ENCODE results near the gene KSR1.
"Not testable (repeated sequence)": the region's sequence is repeated elsewhere in the genome, so short reads cannot be mapped to it uniquely, and the experiment has no call there.

KSR1 gene

DNA sequence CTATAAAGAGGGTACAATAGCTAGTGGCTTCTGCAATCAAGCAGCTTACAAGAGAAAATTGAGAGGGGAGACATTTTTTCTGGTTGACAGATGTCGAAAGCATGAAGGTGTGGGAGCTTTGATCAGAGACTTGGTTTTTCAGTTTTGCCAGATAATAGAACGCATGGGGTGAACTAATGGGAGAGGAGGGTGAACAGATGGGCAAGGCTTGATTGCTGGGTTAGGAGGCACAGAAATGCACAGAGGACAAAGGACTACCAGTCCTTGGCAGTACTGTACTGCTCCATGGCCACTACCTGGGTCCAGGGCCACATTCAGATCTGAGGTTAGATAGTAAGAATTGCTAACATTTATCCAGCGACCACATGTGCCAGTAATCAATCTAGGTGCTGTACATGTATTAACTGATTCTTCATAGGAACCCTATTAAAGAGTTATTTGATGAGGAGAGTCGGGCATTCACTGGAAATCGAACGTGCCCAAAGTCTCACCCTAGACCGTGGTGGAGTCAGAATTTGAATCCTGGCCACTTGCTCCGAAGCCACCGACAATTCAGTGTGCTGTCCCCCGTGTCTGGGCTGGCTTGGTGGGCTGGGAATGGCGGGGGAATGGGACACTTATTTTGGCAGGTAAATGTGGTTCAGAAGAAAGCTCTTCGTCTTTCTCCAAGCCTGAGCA, 873 bp upstream of the KSR1 start:
- FAIRE-seq = no peak

GRCh38 chr17:27456681-27457359, 572 bp downstream of the KSR1 start:
- FAIRE-seq = no peak

DNA sequence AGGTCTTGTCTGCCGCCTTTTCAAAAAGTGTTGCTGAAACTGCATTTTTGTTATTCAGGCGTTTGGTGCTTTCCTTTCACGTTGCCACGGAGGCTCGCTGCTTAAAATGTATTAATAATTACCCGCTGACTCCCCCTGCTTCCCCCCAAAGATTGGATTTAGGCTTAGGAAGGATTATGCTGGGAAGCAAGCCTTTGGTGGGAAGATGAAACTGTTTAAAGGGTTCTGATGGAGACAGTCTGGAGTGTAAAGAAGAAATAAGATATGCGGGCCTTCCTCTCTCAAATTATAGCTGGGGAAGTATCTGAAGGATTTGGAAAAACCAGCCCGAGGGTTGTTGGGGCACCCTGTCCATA, 1.1 kb downstream of the KSR1 start:
- no peak for FAIRE-seq

GRCh38 chr17:27457731-27458523, 1.7 kb downstream of the KSR1 start:
- FAIRE-seq = no peak

- no peak for FAIRE-seq
These were observed 2.3 kb downstream of the KSR1 start for GRCh38 chr17:27458524-27458908.

GRCh38 chr17:27459433-27459832, 3.2 kb downstream of the KSR1 start:
- FAIRE-seq = no peak

DNA sequence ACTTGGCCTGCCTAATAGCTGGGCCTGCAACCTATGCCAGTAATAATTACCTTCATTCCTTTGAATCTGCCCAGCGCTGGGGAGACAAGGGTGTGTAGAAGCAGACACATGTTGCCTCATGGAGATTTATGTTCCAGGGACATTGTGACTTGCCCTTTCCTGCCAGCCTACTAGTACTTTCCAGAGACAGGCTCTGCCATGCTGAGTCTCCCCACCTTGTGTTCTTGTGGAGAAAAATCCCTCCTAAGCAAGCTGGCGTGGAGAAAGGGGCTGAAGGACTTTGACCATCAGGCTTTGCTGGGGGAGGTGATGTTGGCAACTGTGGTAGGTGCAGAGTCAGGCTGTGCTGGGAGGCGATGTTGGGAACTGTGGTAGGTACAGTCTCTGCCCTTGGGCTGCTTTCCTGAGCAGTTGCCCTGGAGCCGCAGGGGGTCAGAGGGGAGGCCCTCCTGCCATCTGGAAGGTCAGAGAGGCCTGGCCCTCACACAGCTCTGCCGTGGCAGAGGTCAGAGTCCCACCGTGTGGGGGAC, 4.0 kb downstream of the KSR1 start:
- FAIRE-seq = no peak

DNA sequence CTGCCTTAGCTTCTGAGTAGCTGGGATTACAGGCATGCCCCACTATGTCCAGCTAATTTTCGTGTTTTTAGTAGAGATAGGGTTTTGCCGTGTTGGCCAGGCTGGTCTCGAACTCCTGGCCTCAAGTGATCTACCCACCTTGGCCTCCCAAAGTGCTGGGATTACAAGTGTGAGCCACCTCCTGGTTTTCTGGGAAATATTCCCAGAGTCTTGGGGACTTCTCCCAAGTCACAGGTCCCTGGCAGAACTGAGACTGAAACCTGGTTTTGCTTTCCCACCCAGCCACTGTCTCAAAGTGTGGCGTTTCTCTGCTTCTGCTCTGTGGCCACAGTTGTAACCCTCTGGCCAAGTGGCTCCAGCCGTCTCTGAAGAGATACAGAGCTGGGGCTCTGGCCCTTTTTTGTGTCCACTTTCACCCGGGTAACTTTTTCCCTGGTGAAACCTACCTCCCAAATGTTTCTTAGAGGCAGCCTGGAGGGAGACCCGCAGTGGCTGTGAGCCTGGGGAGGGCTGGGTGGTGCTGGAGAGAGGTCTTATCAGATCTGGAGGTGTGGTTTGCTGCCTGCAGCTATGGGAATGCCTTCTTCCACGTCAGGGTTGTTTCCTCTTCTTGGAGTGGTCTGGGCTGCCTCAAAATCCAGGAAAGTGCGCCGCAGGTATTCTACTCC, 5.1 kb downstream of the KSR1 start:
- FAIRE-seq = no peak

DNA sequence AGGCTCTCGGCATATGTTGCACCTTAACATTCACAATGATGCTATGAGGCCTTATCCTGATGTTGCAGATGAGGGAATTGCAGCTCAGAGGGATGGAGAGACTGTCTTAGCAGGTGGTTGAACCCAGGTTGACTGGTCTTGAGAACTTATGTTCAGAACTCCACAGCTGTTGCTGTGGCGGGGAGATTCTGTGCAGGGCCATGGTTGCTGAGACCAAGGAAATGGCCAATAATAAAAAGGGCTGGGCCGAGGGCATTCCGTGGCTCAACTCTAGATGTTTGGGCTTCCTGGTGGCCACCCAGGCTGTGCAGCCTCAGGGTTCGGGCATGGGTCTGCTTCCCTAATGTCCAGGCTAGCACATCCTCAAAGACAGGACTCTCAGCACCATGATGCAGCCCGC, 5.9 kb downstream of the KSR1 start:
- FAIRE-seq = no peak

DNA sequence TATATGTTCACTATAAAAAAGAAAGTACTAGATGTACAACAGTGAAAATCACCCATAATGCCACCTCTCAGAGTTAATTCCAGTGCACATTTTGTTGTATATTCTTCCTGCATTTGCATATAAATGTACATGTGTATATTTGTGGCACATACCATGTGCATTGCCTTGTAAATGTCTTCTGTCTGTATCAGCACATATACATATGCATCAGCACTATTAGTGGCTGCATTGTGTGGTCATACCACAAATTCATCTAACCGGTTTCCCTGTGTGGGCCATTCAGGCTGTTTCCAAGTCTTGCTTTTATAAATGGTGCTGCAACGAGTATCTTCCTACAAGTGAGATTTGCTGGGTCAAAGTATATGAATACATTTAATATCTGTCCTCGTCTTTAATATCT, 6.5 kb downstream of the KSR1 start:
- no peak for FAIRE-seq

DNA sequence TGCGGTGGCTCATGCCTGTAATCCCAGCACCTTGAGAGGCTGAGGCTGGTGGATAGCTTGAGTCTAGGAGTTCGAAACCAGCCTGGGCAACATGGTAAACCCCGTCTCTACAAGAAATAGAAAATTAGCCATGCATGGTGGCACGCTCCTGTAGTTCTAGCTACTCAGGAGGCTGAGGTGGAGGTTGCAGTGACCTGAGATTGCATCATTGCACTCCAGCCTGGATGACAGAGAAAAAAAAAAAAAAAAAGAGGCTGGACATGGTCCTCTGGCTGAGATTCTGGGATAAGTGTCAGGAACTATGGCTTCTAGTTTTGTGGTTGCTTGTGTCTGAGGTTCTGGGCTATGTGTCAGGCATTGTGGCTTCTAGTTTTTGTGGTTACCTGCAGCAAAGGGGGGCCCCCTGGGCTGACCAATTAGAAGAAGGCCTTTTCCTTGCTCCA, 7.0 kb downstream of the KSR1 start:
- no peak for FAIRE-seq

DNA sequence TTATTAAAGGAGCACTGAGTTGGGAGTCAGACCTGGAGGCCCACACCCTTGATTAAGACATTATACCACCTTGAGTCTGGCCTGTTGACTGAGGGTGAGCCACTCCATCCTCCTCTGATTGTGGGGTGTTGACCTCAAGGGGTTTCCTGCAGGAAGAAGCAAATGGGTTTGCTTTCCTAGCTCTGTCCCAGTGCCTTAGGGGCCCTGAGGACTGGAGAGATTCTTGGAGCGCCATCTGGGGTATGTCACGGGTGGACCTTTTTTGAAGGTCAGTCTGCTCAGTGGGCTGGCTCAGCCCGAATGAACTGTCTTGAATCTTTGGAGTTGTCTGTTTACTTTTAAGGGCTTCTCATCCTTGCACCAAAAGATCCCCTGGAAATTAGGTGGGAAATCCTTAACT, 7.8 kb downstream of the KSR1 start:
- not testable (repeated sequence) for FAIRE-seq

- no peak for FAIRE-seq
These were observed 8.2 kb downstream of the KSR1 start for GRCh38 chr17:27464431-27464830.

- FAIRE-seq = not testable (repeated sequence)
These were observed 9.6 kb downstream of the KSR1 start for GRCh38 chr17:27465875-27466274.

DNA sequence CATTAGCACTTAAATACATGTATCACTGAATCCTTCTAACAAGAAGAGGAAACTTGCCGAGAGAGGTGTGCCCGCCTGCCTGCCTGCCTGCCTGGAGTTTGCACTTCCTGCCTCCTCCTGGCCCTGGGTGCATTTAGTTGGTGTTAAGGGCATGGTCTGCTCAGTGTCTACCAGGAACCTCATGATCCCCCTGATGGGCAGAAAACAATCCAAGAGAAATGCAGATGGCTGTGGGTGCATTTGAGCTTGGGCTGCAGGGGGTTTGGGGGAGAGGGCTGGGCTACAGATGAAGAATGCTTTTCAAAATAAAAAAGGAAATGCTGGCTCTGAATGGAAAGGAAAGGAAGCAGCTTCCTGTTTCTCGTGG, 10.1 kb downstream of the KSR1 start:
- no peak for FAIRE-seq

DNA sequence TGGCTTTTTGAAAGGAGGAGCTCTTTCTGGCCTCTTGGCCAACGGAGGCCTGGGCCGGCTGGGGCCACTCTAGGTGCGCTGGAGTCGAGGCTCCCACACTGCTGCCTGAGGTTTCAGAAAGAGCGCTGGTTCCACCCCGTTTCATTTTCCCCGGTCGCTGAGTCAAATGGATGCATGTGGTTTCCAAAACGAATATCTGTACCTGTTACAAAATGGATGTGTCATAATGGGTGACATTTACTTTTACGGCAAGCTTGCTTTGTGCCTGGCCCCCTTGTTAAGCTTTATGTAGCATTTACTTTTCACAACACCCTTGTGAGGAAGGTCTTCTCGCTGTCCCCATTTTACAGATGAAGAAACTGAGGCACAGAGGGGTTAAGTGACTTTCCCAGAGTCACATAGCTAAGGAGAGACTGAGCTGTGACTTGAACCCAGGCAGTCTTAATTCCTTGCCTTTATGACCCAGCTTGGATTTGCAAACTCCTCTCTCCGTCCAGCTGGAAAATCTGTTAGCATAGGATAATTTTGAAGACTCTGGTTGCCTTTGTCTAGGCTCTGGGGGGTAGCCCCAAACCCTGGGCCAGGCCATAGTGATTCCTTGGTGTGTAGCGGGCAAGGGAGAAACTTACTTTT, 10.6 kb downstream of the KSR1 start:
- FAIRE-seq = no peak

- FAIRE-seq = no peak
These were observed 13.0 kb downstream of the KSR1 start for GRCh38 chr17:27469256-27469655.

- no peak for FAIRE-seq
These were observed 15.3 kb downstream of the KSR1 start for GRCh38 chr17:27471321-27472269.

DNA sequence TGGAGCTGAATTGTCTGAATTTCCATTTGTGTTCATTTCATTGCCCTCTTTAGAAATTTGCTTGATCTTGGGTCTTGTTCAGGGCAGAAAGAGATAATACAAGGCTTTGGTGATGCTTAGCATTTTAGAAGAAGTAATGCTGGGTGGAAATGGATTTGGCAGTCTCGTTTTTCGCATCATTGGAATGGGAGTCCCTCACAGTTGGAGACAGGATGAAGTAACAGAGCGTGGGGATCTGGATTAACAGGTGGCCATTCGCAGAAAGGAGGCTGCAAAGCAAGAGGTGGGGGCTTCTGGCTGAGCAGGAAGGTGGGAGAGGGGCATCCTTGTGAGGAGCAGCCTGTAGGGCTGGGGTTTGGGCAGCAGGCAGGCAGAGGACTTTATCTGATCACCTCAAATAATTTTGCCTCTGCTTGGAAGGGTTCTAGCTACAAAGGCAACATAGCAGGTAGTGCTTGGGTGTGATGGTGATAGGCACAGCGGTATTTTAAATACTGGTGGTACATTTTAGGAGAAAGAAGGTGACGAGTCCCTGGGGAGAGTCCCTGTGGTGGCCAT, 17.0 kb downstream of the KSR1 start:
- FAIRE-seq = no peak

DNA sequence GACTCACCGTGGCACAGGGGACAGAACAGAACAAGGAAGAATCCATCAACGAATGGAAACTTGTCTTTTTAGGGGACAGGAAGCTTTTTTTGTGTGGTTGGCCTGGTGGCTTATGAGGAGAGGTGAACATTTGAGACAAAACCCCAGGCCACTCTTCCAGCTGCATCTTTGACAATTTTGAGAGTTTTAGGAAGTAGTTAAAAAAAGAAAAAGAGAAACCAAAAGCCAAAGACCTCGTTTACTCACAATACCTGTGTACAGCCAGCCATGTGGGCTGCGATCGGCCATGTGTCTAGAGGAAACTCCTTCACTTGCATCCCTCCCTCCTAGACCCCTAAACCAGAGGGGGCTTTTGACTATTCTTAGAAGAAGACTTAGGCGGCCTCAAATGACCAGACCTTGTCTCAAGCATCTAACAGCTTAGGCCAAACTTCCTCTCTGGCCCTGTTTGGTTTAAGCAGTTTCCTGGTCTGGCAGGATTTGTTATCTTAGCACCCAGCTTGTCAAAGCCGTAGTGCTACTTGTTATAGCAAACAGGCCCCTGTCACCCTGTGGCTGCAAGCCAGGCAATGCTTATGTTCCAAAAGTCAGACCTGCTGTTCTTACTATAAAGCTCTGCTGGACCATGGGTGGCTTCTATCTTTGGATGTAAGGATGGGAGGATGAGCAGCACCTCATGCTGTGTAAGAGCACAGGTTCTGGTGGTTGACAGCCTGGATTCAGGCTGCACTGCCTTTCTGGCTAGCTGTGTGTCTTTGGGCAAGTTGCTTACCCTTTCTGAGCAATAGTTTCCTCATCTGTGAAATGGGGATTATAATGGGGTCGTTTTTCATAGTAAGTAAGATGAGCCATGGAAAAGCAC, 17.7 kb downstream of the KSR1 start:
- no peak for FAIRE-seq

Data from colon (tissue), 2 donors.